GM18505 (cell line): Measurements from ENCODE around the gene KNCN.

Source experiments
- ATAC-seq: cut with Tn5 transposase; IDR thresholded peaks from one replicate; pipeline ENCODE4 v1.9.1; 2021; ENCODE audit not compliant: unreplicated experiment
- POLR2A ChIP-seq: IDR thresholded peaks from 4 replicates; pipeline ENCODE4 v1.6.1; 2011; ENCODE audit warnings: borderline replicate concordance; ENCODE audit not compliant: insufficient read depth, insufficient read length; ENCODE audit errors: extremely low read depth

Gene KNCN

GRCh38 chr1:46557403-46557802, 6.0 kb upstream of the KNCN start:
- TF ChIP-seq POLR2A: no peak
- ATAC-seq: no peak

- TF ChIP-seq POLR2A: no peak
- ATAC-seq: no peak
These were observed 5.4 kb upstream of the KNCN start for GRCh38 chr1:46556822-46557221.

- no peak for ATAC-seq
- TF ChIP-seq POLR2A: no peak
These were observed 4.6 kb upstream of the KNCN start for GRCh38 chr1:46555826-46556619.

DNA sequence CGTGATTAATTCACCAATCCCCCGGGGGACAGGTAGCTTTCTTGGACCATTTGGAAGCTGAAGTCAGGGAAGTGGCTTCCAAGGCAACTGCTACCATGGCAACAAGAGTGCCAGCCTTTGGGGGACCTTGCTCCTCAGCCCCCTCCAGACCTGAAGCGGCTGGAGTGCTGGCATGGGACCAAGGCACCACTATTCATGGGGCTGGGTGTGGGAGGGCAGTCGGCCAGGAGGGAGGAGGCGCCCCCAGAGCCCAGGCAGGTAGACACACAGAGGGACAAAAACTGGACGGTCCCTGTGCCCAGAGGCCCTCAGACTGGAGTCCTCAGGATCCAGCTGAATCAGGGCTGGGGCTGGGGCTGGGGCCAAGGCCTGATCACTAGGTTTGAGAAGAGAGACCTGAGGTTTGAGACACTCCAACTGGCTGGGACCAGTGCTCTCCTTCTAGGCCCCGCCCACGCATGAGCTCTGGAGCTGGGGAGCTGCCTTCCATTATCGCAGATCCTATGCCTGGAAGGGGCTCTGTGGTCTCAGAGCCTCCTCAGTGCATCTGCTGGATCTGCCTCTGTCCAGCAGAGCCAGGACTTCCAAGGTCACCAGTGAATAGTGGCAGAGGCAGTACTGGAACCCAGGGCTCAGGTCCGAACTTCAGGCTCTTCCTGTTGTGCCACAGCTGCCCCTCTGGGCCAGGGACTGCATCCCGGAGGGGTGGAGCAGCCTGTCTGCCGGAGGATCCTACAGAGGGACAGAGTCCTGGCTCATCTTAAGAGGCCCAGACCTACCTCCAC, 3.3 kb upstream of the KNCN start:
- ATAC-seq: no peak
- TF ChIP-seq POLR2A: no peak

DNA sequence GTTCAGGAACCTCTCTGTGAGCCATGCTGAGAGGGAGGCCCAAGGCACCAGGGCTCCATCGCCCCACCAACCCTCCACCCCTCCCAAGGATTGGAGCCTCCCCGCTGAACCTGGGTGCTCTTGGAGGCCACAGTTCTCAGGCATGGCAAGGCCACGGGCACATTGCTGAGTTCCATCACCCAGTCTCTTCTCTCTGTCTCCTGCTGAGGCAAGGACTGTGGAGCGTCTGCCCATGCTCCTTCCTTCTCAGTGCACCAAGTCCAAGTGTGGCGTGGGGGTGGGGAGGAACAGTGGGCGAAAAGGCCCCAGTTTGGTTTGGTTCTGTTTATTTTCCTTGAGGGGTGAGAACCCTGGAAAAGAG, 2.8 kb upstream of the KNCN start:
- no peak for TF ChIP-seq POLR2A
- no peak for ATAC-seq

DNA sequence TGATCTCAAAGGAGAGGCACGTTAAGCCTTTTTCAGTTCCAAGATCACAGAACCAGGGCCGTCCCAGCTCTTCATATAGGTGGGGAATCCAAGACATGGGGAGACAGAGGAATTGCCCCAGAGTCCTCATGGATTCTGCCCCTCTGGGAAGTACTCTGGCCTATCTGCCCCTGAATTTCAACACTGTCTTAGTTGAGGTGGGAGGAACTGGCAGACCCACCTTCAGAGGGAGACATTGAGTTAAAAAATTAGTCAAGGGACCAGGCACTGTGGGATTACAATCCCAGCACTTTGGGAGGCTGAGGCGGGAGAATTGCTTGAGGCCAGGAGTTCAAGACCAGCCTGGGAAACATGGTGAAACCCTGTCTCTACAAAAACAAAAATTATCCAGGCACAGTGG, 2.1 kb upstream of the KNCN start:
- ATAC-seq: no peak
- TF ChIP-seq POLR2A: no peak

GRCh38 chr1:46552357-46553237, 1.1 kb upstream of the KNCN start:
- ATAC-seq: no peak
- no peak for TF ChIP-seq POLR2A

DNA sequence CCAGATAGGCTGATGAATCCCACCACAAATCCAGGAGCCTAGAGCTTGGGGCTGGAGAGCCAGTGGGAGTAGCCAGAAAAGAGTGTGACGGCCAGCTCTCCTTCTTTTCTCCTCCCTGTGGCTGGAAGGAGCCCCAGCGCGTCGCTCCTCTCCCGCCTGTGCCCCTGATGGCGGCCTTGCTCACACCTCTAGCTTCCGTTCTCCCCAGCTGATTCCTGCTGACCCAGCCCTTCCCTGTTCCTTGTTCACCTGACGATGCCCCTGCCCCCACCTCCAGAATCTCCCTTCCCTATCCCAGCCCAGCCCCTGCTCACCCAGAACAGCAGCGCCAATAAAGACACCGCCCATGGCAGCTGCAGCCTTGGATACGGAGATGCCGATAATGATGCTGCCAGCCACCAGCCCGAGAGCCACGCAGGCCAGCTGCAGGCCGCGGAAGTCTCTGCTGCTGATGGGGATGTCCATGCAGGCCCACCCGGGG, 656 bp downstream of the KNCN start:
- ATAC-seq: no peak

DNA sequence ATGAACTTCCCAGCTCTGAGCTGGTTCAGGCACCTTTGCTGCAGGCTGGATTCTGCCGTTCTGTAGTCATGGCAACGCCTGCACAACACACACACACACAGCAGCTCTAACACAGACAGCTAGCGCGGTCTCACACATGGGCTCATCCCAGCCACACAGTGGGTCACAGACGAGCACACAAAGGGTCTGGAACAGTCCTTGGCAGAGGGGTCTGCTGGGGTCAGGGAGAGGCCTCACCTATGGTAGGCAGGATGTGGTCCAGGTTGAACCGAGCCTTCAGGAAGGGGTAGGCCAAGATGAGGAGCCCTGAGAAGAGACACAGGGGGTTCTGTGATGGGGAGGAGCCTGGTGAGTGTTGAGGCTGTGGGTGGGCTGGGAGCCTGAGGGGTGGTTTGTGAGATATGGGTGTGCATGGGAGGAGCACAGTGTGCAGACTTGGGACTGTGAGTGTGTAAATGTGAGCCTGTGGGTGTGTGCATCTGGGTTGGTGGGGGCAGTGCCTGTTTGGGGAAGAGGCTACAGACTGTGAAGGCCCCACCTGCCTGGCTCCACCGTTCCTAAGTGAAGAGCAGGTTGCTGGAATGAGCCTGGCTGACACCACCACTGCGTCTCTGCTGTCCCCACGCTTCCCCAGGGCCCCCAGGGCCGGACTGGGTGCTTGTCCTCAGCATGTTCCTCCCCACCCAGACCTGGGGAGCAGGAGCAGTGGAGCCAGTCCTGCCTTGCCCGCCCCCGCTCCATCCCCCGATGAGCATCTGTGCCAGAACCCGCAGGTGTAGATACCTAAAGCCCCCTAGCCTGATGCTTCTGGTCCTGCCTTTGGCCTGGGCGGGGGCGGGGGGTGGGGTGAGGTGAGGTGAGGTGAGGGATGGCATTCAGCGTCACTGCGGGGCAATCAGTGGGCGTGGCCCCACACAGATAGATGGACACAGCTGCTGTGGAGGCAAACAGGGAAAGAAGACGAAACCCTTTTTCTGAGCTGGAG, 1.5 kb downstream of the KNCN start:
- no peak for ATAC-seq
- TF ChIP-seq POLR2A: no peak

More for the DNA sequence above, 656 bp downstream of the KNCN start:
- no peak for TF ChIP-seq POLR2A

DNA sequence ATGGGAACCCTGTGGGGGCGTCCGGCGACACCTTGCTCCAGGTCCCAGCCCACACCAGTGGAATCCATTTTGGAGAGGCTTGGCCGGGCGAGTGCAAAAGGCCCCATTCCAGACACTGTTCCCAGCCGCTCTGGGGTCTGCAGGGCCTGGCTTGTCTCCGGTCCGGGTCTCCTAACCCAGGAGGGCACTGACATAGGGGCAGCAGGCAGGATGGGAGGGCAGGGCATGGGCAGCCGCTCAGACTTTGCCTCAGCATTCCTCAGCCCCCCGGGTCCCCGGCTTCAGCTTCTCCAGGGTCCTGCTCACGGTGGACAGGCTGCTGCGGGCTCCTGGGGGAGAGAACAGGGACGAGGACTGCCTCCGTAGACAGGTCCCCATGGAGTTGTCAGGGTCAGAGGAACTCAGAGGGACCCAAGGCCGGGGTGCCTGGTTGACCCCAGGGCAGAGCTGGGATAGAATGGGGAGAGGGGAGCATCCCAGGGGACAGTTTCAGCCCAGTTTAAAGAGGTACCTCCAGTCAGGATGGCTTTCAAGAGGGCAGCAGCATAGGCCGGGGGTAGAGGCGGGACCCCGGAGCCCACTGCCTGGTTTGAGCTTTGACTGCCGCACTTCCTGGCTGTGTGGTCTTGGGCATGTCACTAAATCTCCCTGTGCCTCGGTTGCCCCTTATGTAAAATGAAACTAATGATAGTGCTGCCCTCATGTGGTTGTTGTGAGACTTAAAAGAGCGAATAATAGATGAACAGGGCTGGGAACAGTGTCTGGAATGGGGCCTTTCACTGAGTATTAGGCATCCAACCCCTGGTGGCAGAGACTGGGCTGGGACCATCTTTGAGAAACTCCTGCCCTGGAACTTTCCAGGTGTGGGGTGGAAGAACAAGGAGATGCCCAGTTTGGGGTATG, 3.7 kb downstream of the KNCN start:
- no peak for ATAC-seq
- TF ChIP-seq POLR2A: no peak

GRCh38 chr1:46546210-46546609, 5.2 kb downstream of the KNCN start:
- TF ChIP-seq POLR2A: no peak
- no peak for ATAC-seq
